HL-60/S4 treated with phorbol 12-myristate 13-acetate at 8.2 ng/mL for 4 days and 3 days (cell line): Measurements from ENCODE around the gene TANC2.

Experiments
- in situ Hi-C: fragments of 300-500 bp; cut with MboI; formaldehyde crosslinking; loops from 2 replicates; pipeline ENCODE4 v1.15.0; 2022; ENCODE audit warnings: low sequenced_read_pairs

The TANC2 gene

DNA sequence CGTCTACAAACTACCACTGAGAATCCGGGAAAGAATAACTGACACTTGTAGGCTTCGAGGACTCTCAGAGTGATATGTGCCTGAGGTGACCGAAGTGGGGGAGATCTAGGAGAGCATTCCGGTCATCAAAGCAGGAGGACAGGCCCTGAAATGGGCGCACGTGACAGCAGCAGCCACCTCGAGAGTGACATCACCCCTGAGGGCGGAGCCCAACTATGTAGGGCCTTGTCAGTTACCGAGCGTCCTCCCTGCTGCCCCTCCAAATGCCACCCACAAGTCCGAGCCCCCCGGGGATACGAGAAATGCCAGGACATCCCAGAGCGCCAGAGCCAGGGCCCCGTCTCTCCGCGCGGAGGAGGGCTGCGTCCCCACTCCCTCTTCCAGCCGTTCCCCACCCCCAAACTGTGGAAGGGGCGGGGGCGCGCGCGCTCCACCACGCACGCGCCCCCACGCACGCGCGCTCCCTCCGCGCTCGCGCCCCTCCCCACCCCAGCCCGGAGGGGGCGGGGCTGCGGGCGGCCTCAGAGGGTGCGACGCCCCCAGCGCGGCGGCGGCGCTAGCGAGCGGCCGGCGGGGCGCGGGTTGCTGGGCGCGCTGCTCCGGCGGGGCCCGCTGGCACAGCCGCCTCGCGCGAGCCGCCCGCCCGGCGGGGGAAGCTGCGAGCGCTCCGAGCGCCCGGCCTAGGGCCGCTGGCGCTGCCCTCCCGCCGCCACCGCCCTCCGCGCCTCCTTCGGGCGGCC lies at the start of gene TANC2:
Gene TANC2, plus strand, starts transcription at position 550 of the 740 bp plus-strand sequence. CDS start 43,325 bp downstream, outside the sequence.
- in situ Hi-C loops, result loop anchor here (10.0 kb wide), 1 partner anchor 251 kb away; no protein-coding TSS in a partner anchor

DNA sequence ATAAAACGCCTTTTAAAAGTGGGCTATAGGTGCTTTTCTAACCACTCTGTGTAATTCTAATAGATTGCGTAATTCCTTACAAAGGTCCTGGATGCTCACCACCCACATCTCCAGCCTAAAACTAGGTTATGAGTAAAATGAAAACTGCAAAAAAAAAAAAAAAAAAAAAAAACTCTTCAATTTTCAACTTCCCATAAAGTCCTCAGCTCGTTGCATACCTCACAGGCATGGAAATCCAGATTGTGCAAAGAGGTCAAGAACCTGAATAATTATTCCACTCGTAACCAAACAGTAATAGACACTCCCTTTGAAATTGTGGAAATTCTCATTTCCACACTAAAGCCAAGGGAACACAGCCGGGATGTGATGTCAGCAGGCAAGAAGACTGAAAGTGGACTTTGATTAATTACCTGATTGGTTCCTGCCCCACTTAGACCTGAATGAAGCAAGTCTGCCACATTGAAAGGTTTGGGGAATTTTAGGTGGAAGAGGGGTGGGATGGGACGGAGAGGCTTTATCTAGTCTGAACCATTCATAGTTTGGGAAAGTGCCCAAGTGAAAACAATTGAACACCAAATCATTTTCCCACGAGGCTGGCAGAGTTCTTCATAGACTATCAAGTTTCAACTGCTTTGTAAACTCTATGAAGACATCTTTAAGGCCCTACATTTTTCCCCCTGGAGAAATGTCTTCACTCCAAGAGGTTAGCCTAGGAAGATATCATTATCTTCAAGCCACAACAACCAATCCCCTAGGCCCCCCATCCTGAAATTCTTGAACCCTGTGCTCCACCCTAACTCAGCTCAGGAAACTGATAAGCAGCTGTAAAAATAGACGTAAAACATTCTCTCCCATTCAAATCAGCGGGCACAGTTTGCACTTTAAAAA lies 49.1 kb upstream of the TANC2 start:
- in situ Hi-C loops, result no loop called here

DNA sequence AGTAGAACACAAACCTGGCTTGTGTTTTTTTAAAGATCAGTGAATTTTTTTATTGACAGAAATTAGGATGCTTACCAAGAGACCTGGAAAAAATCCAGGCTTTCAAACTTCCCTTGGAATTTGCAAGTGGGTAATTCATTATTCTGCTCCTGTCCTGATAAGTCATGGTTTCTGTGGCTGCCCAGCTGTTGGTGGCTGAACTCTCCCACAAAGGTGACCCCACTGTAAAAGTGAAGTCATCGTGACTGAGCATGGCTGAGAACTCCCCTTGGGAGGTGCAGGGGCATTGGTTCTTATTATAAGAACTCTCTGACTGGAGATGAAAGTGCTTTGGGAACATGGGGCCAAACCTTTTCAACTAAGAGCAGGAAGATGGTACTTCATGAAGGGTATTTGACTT lies 46.6 kb upstream of the TANC2 start:
- in situ Hi-C loops, result no loop called here

DNA sequence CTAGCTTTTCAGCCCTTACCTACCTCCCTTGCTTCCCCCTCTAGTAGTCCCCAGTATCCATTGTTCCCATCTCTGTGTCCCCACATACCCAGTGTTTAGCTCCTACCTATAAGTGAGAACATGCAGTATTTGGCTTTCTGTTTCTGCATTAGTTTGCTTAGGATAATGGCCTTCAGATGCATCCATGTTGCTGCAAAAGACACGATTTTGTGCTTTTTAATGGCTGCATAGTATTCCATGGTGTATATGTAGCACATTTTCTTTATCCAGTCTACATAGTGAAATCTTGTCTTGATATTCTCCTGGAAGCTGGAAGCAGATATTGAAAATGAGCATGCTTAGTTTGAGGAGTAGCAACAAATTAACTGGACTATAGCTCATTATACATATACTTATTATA lies 45.7 kb upstream of the TANC2 start:
- in situ Hi-C loops, result no loop called here

DNA sequence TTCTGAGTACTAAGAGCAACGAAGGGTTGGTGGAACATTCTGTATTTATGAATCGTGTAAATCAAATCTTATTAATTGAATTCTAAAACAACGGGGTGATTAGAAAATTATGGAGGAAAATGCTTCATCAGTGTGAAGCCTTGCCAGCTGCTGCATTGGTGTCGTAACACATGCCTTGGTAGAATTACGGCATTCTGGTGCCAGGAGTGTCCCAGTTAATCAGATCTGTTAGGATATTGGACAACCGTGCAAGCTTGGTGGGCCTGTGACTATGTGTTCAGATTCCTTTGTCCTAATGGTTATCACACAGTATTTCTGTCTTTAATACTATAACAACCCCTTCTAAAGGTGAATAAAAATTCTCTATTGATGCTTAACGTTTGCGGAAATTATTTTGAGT lies 44.2 kb upstream of the TANC2 start:
- in situ Hi-C loops, result no loop called here

DNA sequence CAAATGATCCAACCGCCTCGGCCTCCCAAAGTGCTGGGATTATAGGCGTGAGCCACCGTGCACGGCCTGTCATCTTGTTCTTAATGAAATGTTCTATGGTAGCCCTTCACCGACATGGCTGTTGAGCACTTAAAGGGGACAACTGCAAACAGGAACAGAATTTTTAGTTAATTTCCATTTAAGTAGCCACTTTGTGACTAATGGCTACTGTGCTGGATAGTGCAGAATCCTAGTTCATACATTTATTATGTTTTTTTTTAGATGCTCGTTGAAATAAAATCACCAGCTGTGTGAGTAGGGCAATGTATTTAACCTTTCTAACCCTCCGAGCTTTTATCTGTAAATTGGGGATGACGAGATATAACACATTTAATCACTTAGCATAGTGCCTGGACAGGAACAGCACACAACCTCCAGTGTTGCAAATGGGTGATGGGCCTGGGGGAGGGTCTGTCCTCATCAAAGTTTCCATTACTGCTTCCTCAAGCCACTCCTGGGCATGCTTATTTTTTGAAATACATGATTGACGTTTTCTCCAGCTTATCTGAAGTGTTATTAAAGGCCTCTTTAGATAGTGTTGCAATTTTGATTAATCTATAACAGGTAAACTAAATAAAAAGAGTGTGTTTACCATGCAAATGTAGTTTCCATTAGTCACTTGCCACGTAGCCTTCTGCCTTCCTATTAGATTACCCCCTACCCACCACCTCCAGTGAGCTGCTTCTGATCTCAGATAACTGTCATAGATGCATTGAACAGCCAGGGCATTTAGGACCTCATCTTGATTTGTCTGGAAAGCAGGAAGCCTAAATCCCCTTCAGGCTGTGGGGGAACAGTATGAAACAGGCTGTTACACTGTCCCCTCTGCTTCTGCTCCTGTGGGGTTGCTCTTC lies 42.5 kb upstream of the TANC2 start:
- in situ Hi-C loops, result no loop called here

DNA sequence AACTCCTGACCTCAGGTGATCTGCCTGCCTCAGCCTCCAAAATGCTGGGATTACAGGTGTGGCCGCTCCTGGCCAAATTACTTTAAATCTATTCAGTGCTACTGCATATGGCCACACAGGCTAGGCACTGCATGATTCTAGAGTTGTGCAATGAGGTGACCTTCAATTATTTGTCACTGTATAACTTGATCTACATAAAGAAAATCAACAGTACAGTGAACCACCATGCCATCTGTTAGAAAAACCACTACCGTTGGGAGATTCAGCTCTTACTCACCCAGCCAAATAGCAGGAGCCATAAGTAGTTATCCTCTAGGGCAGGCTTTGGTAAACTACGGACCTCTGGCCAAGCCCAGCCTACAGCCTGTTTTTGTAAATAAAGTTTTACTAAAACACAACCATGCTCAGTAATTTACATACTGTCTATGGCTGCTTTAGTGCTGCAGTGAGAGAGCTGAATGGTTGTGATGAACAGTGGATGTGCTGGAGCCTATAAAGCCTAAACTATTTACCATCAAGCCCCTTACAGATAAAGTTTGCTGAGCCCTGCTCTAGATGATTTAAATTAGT lies 40.7 kb upstream of the TANC2 start:
- in situ Hi-C loops, result no loop called here

DNA sequence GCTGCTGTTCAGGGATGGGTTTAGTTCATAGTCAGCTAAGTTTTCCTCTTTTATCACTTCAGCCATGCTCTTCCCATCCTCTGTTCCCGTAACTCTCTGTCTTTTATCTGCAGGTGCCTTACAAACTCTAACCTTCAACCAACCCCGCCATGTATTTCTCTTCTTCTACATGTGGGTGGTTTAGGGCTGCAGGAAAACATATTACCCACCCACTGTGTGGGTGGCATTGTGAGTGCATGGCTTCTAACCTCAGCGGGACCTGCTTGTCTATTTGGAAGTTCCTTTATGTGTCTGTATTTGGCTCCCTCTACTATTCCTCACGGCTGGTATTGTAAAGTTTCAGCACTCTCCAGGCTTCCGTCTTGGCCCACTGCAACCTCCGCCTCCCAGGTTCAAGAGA lies 39.0 kb upstream of the TANC2 start:
- in situ Hi-C loops, result no loop called here

DNA sequence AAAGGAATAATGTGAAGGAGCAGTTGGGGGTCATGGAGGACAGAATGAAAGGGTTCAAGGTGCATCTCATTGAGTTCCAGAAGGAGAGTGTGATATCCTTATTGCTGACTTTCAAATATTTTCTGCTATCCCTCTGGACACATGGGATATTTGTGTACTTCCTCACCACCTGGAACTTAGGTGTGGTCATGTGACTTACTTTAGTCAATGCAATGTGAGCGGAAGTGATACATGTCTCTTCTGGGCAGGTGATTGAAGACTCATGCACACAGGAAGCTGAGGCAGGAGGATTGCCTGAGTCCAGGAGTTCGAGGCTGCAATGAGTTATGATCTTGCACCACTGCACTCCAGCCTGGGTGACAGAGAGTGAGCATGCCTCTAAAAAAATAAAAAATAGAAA lies 36.7 kb upstream of the TANC2 start:
- in situ Hi-C loops, result no loop called here

DNA sequence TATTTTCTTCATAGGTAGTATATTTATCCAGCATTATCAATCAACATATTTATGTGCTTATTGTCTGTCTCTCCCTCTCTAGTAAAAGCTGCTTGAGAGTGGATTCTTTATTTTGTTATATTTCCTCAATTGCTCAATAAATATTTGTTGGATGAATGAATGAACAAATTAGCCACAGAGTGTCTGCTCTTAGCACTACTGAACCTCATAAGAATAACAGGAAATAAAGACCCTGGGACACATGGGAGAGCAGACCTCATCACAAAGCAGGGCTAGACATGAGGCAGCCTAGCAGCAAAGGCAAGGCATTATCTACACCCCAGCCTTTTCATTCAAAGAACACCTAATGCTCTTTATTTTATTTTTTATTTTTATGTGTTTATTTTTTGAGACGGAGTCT lies 34.9 kb upstream of the TANC2 start:
- in situ Hi-C loops, result no loop called here

DNA sequence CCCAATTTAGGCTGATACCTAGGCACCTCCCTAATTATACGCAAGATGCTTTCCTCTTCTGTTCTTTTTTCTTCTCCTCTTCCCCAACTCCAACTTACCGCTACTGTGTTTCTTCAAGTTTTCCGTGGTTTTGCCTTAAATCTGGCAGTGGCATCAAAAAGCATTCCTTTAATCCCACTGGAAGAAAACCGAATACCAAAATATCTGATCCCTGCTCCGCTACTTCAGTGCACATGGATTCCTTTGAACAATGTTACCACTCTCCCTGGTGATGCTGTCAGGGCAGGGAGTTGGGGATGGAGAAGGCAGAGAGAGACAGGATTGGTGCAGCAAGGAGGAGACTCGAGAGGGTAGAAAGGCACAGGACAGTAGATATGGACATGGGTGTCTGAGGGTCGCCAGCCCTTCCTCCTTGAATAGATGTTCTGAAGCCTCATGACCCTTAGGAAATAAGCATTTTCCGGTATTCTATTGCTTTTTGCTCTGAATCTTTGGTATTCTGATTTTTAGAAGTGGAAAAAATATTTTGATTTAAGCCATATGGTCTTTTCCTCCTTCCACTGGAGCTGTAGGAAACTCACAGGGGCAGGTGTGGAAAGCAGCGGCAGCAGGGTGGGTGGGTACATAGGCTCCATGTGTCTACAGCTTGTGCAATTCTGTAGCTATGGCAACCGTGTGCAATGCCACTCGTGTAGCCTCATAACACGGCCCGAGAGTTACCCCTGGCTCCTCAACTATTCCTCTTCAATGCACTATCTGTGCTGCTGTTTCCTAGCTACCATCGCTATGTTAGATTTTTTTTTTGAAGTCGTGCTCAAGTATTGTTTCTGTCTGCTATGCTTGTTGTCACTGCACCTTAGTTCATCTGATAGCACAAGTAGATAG lies 32.3 kb upstream of the TANC2 start:
- in situ Hi-C loops, result no loop called here

DNA sequence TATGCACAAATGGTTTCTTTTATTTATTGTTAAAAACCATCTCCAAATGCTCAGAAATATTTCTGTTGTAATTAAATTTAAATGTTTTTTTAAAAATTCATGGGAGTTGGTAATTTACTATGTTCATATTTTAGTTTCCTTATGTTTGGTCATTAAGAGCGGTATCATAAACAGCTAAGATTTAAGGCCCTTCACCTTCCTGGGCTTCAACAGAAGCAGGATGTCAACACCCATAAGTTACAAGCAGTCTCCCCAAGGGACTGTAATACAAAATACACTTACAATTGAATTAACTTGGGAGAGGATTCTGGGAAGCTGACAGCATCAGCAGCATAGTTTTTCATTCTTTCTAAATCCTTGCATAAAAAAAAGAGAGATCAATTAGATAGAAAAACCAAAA lies 30.9 kb upstream of the TANC2 start:
- in situ Hi-C loops, result no loop called here

DNA sequence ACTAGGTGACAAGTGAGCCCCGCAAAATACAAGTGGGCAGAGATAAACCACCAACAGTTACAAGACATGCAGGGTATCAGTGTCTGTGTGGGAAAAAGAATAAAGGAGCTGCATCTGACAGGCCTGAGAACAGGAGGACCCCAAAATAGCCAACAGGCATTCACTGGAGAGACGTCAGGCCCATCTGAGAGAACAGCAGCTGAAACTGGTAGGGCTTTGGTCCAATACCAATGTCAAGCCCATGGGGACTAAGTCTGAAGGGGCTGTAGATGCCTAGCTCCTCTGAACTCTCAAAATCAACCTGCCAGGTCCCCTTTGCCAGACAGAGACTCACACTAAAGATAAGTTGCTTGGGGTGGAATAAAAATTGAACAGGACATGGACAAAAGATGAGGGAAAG lies 30.5 kb upstream of the TANC2 start:
- in situ Hi-C loops, result no loop called here

DNA sequence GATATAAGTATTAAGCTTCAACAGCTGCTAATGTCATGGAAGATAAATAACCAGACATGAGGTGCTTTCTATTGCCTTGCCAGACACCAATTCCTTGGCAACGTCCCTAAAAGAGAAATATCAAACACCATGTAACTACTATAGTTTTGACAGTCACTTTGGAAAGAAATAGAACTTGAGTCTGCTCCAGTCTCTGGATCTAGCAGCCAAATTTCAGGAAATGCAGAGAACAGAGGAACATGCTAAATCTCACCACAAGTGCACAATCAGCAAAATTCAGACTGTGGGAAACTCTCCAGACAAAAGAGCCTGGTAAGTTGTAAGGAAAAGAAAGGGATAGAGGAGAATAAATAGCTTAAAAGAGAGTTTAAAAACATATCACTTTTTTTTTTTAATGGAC lies 28.4 kb upstream of the TANC2 start:
- in situ Hi-C loops, result no loop called here

DNA sequence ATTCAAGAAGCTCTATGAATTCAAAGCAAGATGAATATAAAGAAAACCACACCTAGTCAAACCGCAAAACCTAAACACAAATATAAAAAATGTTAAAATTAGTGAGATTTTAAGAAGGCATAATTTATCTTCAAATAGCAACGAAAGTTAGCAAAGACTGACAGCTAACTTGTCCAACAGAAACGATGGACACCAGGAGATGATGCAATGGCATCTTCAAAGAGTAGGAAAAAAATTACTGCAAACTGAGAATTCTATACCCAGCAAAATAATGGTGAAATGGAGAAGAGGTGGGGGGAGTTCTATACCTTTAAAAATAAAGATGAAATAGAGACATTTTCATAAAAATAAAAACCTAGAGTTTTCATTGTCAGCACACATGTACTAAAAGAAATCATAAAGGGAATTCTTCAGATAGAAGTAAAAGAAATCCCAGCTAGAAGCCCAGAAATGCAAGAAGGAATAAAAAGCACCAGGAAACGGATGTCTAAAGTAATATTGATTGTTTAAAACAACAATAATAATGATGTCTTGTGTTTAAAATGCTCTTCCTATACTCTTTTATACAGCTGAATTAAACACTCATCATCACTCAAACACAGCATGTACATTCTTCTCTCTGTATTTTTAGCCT lies 24.6 kb upstream of the TANC2 start:
- in situ Hi-C loops, result no loop called here

DNA sequence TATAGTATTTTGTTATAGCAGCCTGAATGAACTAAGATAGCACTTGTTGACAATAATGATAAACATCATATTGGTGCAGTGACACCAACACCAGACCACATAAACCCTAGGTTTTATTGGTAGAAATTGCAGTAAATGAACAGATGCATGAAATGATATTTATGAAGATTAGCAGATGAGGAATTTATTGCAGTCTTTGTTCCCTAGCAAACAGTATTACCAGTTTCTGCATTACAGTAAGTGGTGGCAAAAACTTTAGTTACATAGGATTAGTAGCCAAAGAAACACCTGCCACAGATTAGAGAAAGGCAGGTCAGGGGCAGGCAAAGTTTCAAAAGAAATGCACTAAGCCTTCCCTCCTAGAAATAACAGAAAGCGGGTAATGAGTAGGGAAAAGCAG lies 17.7 kb upstream of the TANC2 start:
- in situ Hi-C loops, result no loop called here

DNA sequence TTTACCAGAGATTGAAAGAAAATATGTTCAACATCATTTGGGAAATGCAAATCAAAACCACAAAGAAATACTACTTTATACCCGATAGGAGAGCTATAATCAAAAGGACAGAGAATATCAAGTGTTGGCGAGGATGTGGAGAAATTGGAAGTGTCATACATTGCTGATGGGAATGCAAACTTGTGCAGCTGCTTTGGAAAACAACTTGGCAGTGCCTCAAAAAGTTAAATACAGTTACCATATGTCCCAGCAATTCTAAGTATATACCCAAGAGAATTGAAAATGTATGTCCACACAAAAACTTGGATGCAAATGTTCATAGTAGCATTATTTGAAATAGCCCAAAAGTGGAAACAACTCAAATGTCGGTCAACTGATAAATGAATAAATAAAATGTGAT lies 17.0 kb upstream of the TANC2 start:
- in situ Hi-C loops, result no loop called here

DNA sequence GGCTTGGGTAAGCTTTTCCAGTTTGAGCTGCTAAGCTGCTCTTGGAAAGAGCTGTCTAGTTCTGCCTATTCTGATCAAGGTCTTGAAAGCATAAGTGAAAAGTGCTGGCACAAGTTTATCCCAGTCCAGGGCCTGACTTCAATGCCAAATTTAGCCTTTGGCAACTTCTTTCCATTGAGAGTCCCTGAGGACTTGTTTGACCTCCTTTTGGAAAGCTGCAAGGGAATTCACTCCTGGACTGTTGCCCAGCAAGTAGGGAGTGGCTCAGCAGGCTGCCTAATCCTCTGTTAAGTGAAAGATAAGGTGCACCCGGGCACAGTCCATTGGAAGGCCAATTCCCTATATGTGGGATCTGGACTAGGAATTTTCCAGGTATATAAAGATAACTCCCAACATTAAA lies 16.0 kb upstream of the TANC2 start:
- in situ Hi-C loops, result no loop called here

DNA sequence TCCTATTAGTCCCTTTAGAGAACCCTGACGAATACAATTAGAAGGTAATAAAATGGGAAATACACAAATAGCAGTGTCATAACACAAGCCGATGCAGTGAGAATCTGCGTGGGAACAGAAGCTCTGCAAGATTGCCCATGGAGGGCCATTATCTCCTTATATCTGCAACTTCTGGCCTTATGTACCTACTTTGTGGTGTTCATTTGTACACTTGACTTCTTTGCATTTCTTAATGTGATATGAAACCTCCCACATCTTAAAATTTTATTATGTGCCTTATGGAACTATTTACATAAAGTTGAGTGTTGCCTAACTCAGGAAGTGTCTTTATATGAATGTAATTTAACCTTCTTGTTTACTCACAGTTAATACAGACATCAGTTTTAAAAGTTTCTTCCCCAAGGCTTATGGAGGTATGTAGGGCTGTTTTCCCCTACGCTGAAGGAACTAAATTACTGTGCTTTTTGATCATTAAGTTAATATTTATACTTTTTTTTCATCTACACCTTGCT lies 10.1 kb upstream of the TANC2 start:
- in situ Hi-C loops, result no loop called here
